Coronary artery (tissue), 2 donors: ENCODE results near the gene UST.

Source experiments
- DNase-seq: peaks from one replicate; pipeline ENCODE4 v3.0.0-alpha.2; 2017; ENCODE audit warnings: low spot score
- H3K27ac ChIP-seq, 2 donors: fragments of 200-600 bp; sonication (generic); one replicate each; pipeline ENCODE4 v1.5.1; 2016 to 2019
- H3K4me3 ChIP-seq: fragments of 200-600 bp; sonication (generic); 2 replicates; pipeline ENCODE4 v1.5.1; 2016; ENCODE audit warnings: mild to moderate bottlenecking, moderate library complexity
- CTCF ChIP-seq: fragments of 200-600 bp; sonication (generic); IDR thresholded peaks from one replicate; pipeline ENCODE4 v1.5.1; 2019; ENCODE audit warnings: antibody characterized with exemption

Gene UST

DNA sequence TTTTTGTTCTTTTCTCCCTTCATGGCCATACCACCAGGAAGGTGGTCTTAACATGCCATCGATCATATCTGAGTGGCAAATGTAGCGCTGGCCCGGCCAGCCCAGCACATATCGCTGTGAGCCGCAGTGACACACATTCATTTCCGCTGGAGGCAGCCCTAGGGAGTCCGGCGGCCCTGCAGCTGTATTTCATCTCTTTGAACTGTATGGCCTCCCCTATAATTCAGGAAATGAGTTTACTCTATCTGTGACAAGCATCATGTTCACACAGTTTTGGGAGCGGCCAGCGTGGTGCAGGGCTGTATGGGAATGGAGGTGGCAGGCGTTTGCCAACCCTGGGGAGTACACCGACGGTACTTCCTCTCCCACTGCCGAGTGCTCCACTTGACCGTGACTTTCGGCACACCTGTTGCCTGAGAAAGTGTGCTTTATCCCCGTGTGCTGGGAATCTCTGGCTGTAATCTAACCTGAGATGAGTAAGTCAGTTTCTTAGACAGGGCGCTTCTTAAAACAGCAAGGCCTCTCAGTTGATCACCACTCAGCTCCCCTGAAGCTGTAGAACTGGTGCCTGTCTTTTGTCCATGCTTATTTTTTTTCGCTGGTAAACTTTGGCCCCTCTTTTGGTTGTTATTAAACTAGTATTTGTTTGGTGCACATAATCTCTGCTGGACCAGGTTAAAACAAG is 313.6 kb downstream of the UST start:
- no peak overlapping the region for H3K27ac ChIP-seq
- TF ChIP-seq CTCF: no peak
- DNase-seq: no peak
- peak overlapping the region; percentile 20 for H3K4me3 ChIP-seq

GRCh38 chr6:149060985-149061760 is 314.3 kb downstream of the UST start:
- no peak for TF ChIP-seq CTCF
- DNase-seq: no peak
- H3K4me3 ChIP-seq: no peak overlapping the region
- H3K27ac ChIP-seq: no peak overlapping the region

DNA sequence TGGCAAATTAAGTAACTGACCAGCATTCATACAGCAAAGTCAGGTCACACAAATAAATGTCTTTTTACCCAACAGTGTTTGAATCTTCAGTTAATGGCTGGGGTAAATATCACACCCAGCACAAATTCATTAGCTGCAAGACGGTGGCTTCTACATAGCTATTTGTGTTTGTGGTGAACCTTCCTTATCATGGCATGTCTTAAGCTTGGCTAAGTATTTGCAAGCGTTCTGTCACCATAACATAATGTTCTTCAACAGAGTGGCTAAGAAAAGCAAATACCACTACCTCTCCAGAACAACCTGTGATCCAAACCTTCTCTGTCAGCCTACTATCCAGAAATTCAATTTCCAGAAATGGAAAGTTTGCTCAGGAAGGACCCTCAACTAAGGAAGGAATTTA is 315.1 kb downstream of the UST start:
- DNase-seq: no peak
- H3K4me3 ChIP-seq: no peak overlapping the region
- no peak for TF ChIP-seq CTCF
- no peak overlapping the region for H3K27ac ChIP-seq

DNA sequence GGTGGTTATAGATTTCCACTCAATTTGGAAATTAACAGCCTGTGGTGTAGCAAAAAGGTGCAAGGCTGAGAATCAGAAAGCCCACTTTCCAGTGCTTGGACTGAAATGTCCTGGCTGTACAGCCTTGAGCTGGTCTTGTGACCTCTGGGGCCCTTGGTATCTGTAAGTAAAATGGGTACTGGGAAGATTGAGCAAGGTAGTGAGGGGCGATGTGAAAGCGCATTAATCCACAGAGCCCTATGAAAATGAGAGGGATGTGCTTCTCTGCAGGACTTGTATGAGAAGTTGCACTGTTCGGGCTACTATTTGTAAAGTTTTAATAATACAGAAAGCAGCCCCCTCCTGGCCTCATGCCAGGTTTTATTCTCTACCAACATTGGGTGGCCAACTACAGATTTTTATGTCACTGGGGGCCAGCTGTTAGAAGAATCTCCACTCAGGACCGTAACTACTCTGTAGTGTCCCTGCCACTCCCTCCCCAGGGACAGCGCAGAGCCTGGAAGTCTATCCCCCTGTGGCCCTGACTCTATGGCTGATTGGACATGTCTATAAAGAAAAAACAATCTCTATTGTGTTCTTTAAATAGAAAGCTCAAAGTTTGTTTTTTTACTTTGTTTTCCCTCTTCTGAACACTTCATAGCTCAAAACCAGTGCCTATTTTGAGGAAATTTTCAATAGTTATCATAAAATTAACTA is 316.0 kb downstream of the UST start:
- Histone ChIP-seq H3K4me3 (no peak overlapping the region), H3K27ac (no peak overlapping the region)
- no peak for TF ChIP-seq CTCF
- no peak for DNase-seq

GRCh38 chr6:149063468-149063867 is 316.6 kb downstream of the UST start:
- H3K27ac ChIP-seq: no peak overlapping the region
- no peak for DNase-seq

DNA sequence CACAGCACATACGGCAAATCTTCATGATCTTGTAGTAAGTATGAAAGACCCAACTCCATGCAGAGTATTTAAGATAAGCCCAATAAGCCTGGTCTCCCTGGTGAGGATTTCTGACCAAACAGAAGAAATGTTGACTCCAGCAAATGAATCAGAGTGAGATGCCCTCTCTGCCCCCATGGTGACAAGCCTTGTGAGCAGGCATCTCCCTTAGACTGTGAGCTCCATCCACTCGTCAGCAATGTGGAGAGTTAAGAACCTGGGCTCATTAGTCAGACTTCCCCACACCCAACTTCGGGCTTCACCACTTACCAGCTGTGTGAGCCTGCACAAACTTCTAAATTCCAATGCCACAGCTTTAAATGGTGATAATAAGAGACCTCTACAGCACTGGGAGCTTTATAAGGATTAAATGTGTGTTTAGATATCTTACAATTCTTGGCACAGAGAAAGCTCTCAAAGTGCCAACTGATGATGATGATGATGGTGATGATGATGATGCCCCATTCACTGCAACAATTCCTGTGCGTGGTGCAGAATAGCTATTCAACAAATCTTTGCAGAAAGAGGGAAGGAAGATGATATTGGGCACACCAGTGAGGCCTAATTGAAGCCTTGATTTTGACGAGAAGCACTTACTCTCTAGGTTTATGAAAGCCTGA is 317.3 kb downstream of the UST start:
- TF ChIP-seq CTCF: no peak
- H3K27ac ChIP-seq: no peak overlapping the region
- no peak for DNase-seq
- no peak overlapping the region for H3K4me3 ChIP-seq

More at GRCh38 chr6:149063468-149063867, 316.6 kb downstream of the UST start:
- TF ChIP-seq CTCF: no peak
- H3K4me3 ChIP-seq: no peak overlapping the region
